Lower lobe of right lung (tissue), 2 donors: ENCODE results near the gene ATG9A. TPM values are rescaled to one million over a fixed set of nuclear protein-coding genes. Genes with fewer than 3 reads are reported as not detected.

Experiments used
- ATAC-seq, 2 donors: fragments of 200-7000 bp; cut with Tn5 transposase; one replicate each; pipeline ENCODE4 v1.9.1; 2020 to 2022; ENCODE audit warnings: mild to moderate bottlenecking in 2 of 2, moderate library complexity in 2 of 2
- DNase-seq: peaks from one replicate; pipeline ENCODE4 v3.0.0-alpha.2; 2020
- H3K27ac ChIP-seq: fragments of 200-600 bp; one replicate; pipeline ENCODE4 v1.8.0; 2022
- H3K27me3 ChIP-seq: fragments of 200-600 bp; one replicate; pipeline ENCODE4 v1.8.0; 2022; ENCODE audit warnings: low read depth
- H3K36me3 ChIP-seq: fragments of 200-600 bp; one replicate; pipeline ENCODE4 v1.8.0; 2022; ENCODE audit warnings: mild to moderate bottlenecking
- H3K4me1 ChIP-seq: fragments of 200-600 bp; one replicate; pipeline ENCODE4 v1.8.0; 2022
- H3K4me3 ChIP-seq: fragments of 200-600 bp; one replicate; pipeline ENCODE4 v1.8.0; 2022; ENCODE audit warnings: mild to moderate bottlenecking
- H3K9me3 ChIP-seq: fragments of 200-600 bp; one replicate; pipeline ENCODE4 v1.8.0; 2022
- intact Hi-C: fragments of 100-400 bp; cut with DNase I; formaldehyde crosslinking; loops from one replicate; pipeline ENCODE4 v1.11.0; 2022
- long read RNA-seq: library from polyadenylated mRNA; unstranded; transcript quantifications from one replicate; pipeline ENCODE4 v2.0.0, GENCODE V29; 2021
- total RNA-seq: library from RNA; stranded (reverse); fragmentation: NEBNext Ultra II Directional; extraction: Animal tissue kit (Norgen Biotek cat#: 25700); gene quantifications from one replicate; pipeline ENCODE4 v1.2.1, GENCODE V29; 2021
- TF ChIP-seq, protein P1 (sequence below): fragments of 200-600 bp; IDR thresholded peaks from one replicate; pipeline ENCODE4 v1.8.0; 2022; ENCODE audit warnings: antibody characterized with exemption, mild to moderate bottlenecking
- donor health status: DM: no; HTN: yes; CAD: no; lungs with severe emphysema.

The ATG9A gene, protein sequence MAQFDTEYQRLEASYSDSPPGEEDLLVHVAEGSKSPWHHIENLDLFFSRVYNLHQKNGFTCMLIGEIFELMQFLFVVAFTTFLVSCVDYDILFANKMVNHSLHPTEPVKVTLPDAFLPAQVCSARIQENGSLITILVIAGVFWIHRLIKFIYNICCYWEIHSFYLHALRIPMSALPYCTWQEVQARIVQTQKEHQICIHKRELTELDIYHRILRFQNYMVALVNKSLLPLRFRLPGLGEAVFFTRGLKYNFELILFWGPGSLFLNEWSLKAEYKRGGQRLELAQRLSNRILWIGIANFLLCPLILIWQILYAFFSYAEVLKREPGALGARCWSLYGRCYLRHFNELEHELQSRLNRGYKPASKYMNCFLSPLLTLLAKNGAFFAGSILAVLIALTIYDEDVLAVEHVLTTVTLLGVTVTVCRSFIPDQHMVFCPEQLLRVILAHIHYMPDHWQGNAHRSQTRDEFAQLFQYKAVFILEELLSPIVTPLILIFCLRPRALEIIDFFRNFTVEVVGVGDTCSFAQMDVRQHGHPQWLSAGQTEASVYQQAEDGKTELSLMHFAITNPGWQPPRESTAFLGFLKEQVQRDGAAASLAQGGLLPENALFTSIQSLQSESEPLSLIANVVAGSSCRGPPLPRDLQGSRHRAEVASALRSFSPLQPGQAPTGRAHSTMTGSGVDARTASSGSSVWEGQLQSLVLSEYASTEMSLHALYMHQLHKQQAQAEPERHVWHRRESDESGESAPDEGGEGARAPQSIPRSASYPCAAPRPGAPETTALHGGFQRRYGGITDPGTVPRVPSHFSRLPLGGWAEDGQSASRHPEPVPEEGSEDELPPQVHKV
- 45.7 TPM for total RNA-seq
- long read RNA-seq, full-length matches to known transcripts = 21 of 65 reads
- long read RNA-seq, partial matches to known transcripts = 29 of 65 reads
- long read RNA-seq, other reads (novel, unspliced or antisense) = 15 of 65 reads

DNA sequence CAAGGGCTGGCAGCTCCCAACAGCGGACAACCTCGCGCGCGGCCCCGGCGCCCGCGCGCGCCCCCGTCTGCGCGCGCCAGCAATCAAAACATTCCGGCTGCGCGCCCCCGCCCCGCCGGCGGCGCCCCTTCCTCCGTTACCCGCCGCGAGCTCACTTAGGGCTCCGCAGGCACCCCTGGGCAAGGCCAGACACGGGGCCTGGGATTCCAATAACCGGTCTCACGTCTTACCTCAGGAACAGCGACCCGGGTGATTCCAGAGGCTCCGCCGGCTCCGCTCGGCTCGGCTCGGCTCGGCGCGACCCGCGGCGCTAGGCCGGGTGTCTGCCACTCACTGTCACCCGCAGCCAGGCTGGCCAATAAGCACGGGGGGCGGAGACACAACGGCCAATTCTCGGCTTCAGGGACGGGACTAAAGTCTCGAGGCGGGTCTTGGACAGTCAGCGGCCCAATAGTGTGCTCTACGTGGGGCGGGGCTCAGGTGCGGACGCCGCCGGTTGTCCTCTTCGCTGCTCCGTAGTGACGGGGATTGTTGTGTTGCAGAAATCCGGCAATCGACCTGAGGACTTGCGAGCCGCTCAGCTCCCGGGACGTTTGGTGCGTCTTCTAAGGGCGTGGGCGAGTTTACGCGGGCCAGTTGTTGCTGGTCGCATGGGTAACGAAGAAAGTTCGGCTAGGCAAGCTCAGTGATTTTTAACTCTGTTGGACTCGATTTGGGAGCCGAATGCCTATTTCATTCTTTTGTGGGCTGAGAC is at the start of gene ATG9A, which contains the start of gene ANKZF1:
ATG9A (minus strand) TSS at position 332 of the 754 bp plus-strand sequence. CDS start 1,612 bp downstream, outside the sequence.
ANKZF1 (plus strand) TSS at position 502 of the 754 bp plus-strand sequence. CDS start 452 bp downstream, outside the sequence.
- H3K4me3 ChIP-seq = peak within 1 kb of the TSS; percentile 69
- TF ChIP-seq, protein P1, sequence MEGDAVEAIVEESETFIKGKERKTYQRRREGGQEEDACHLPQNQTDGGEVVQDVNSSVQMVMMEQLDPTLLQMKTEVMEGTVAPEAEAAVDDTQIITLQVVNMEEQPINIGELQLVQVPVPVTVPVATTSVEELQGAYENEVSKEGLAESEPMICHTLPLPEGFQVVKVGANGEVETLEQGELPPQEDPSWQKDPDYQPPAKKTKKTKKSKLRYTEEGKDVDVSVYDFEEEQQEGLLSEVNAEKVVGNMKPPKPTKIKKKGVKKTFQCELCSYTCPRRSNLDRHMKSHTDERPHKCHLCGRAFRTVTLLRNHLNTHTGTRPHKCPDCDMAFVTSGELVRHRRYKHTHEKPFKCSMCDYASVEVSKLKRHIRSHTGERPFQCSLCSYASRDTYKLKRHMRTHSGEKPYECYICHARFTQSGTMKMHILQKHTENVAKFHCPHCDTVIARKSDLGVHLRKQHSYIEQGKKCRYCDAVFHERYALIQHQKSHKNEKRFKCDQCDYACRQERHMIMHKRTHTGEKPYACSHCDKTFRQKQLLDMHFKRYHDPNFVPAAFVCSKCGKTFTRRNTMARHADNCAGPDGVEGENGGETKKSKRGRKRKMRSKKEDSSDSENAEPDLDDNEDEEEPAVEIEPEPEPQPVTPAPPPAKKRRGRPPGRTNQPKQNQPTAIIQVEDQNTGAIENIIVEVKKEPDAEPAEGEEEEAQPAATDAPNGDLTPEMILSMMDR = no peak
- DNase-seq (peak; percentile 99), ATAC-seq (peak; percentile 98 to 99)
- intact Hi-C loops = no loop called here
- H3K27me3 ChIP-seq = no peaks in the 10 kb centered on the region
- peaks cover 60% of the 10 kb centered on the region for H3K36me3 ChIP-seq
- H3K9me3 ChIP-seq = no peaks in the 10 kb centered on the region
- peak within 1 kb of the TSS; percentile 95 for H3K27ac ChIP-seq
- peaks cover 39% of the 10 kb centered on the region for H3K4me1 ChIP-seq

- Histone ChIP-seq H3K27me3 (no peaks in the 10 kb centered on the region), H3K9me3 (no peaks in the 10 kb centered on the region), H3K27ac (peak overlapping the region; percentile 100), H3K4me3 (peak overlapping the region; percentile 88), H3K4me1 (peaks cover 25% of the 10 kb centered on the region), H3K36me3 (peaks cover 34% of the 10 kb centered on the region)
- TF ChIP-seq, protein P1 = no peak
- ATAC-seq = peak in 1 of 2 donors; percentile 70
- intact Hi-C loops = no loop called here
- DNase-seq = no peak
Observed at GRCh38 chr2:219278655-219279150, 49.3 kb upstream of the ATG9A start.

DNA sequence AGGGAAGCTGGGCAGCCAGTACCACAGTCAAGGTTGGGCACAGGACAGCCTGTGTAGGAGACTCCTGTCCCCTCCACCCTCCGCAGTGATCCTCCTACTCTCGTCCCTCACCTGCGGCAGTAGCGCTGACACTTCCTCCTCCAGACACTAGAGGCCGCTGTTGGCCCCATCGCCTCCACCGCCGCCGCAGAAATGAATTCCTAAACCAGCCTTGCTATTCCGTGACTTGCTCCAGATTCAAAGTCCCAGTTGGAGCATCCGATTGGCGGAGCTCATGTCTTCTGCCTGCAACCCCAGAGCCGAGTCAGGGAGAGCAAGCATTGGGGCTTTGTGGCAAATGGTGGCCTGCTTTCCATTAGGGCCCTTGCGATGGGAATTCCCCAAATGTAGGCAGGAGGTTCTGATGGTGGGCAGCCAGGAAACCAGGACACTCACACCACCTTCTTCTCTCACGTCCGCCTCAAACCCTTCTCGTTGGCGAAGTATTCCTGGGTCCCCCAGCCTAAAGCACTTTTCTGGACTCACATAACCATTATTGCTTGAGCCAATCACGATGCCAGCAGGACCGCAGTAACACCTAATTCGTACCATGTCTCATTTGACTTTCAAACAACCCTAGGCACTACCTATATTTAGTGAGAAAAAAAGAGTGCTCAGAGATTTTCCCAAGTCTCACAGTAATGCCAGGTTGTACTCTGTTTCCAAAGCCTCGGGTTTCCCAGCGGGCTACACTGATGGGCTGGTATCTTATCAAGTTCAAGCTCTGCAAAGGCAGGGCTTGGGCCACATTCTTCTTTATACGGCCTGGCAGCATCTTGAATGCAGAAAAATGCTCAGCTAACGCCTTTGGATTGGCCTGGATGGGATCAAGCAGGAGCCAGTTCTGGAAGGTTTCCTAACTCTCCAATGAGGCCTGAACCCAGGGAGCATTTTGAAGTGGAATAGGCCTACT is 48.5 kb upstream of the ATG9A start:
- Histone ChIP-seq H3K27ac (peak overlapping the region; percentile 100), H3K4me3 (peak overlapping the region; percentile 88), H3K4me1 (peaks cover 25% of the 10 kb centered on the region), H3K27me3 (no peaks in the 10 kb centered on the region), H3K36me3 (peaks cover 26% of the 10 kb centered on the region), H3K9me3 (no peaks in the 10 kb centered on the region)
- ATAC-seq (peak; percentile 62 to 69), DNase-seq (peak; percentile 83)
- intact Hi-C loops = no loop called here
- TF ChIP-seq, protein P1 = peak; percentile 99

DNA sequence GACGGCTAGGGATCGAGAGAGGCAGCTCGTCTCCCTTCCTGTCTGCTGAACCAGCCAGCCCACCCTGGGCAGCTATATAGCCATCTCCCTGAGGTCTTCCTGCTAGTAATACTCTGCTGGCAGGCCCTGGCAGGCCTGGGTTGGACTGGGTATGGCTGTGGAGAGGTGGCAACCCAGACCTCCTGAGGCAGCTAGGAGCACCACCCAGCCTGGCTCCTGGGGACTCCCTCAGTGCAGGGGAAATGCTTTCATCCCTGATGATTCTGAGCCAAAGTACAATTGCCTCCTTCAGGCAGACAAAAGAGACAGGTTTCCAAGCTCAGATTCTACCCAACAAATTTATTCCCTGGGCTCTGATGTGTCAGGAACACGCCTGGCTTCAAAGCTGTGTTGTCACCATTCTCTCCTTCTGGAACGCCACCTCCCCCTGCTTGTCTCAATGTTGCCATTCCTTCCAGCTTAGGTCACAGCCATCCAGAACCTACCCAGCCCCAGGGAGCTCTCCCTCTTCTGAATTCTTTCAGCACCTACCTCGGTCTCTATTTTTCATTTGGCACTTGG is 45.0 kb upstream of the ATG9A start:
- ATAC-seq (peak; percentile 8 to 51), DNase-seq (no peak)
- H3K9me3 ChIP-seq = no peaks in the 10 kb centered on the region
- TF ChIP-seq, protein P1 = no peak
- no peaks in the 10 kb centered on the region for H3K27me3 ChIP-seq
- H3K4me3 ChIP-seq = no peak overlapping the region
- intact Hi-C loops = no loop called here
- H3K4me1 ChIP-seq = peaks cover 14% of the 10 kb centered on the region
- no peaks in the 10 kb centered on the region for H3K36me3 ChIP-seq
- H3K27ac ChIP-seq = peak overlapping the region; percentile 78
